IPS-18c (cell line): ENCODE data around the gene DDX23.
"Not testable (repeated sequence)": the region's sequence is repeated elsewhere in the genome, so short reads cannot be mapped to it uniquely, and the experiment has no call there.

ENCODE experiments used
- H3K4me3 ChIP-seq: 2 replicates; pipeline ENCODE4 v1.7.0; 2013; ENCODE audit warnings: low read depth, mild to moderate bottlenecking, low read length, moderate library complexity; ENCODE audit not compliant: insufficient read depth
- H3K9me3 ChIP-seq: one replicate; pipeline ENCODE4 v1.6.1; 2013; ENCODE audit warnings: mild to moderate bottlenecking, low read length, moderate library complexity; ENCODE audit not compliant: control insufficient read depth, insufficient read depth

DDX23 gene

GRCh38 chr12:48851883-48852733 lies at the start of gene DDX23:
TSS of gene DDX23 (minus strand) at chr12:48852163. CDS start at chr12:48845782, 6,381 bp downstream.
- H3K4me3 ChIP-seq = peak within 1 kb of the TSS; percentile 79

DNA sequence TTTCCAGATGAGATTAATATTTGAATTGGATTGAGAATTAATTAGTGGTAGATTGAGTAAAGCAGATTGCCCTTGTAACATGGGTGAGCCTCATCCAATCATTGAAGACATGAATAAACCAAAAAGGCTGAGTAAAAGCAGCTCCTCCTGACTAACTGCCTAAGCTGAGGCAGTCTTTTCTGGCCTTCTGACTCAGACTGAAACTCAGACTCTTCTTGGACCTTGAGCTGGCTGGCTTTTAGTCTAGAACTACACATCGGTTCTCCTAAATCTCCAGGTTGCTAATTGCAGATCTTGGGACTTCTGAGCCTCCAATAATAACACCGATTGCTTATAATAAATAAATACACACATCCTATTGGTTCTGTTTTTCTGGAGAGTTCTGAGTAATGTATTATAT lies 49.3 kb upstream of the DDX23 start:
- Histone ChIP-seq H3K9me3 (no peaks in the 10 kb centered on the region), H3K4me3 (no peak overlapping the region)

More at GRCh38 chr12:48851883-48852733, at the start of gene DDX23:
- no peaks in the 10 kb centered on the region for H3K9me3 ChIP-seq

GRCh38 chr12:48899651-48900050 lies 47.7 kb upstream of the DDX23 start:
- Histone ChIP-seq H3K9me3 (no peaks in the 10 kb centered on the region), H3K4me3 (no peak overlapping the region)

- Histone ChIP-seq H3K9me3 (no peaks in the 10 kb centered on the region), H3K4me3 (no peak overlapping the region)
These were observed 42.3 kb upstream of the DDX23 start for GRCh38 chr12:48894271-48894670.

DNA sequence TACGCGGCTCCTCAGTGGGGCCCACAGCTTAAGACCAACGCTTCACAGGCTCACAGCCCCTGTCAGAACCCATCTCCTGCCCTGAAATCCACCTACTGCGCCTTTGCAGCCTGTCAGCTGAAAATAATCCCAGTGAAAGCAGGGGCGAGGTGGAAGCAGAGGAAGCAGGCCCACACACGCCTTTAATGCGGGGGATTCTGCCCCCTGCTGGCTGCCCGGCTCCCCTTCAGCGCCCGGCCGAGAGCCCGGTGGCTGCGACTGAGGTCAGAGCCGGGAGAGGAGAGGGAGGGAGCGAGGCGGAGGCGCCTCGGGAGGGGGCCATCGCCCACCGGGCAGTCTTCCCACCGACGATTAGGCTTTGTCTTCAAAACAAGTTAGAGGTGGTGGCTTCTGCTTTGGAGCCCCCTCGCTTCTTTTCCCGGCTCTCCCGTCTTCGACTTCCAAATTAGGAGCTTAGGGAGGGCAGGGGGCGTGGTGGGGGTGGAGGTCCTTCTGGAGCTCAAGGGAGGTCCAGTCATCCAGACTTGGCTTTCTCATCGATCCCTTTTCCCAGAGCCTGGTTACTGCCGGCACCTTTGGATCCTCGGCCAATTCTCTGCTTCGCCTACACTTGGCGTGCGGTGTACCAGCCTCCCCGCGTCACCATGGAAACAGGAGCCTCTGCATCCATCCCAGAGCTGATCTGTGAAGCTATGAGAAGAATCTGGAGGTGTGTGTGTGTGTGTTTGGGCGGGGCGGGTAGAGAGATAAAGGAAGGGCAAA lies 38.9 kb upstream of the DDX23 start:
- Histone ChIP-seq H3K4me3 (peak overlapping the region; percentile 47; the same call in 1 of the 2 replicates), H3K9me3 (no peaks in the 10 kb centered on the region)

- Histone ChIP-seq H3K4me3 (no peak overlapping the region), H3K9me3 (no peaks in the 10 kb centered on the region)
These were observed 37.7 kb upstream of the DDX23 start for GRCh38 chr12:48889679-48890078.

- Histone ChIP-seq H3K4me3 (peak overlapping the region; percentile 5; the same call in 1 of the 2 replicates), H3K9me3 (no peaks in the 10 kb centered on the region)
These were observed 31.6 kb upstream of the DDX23 start for GRCh38 chr12:48883305-48884161.

- Histone ChIP-seq H3K9me3 (no peaks in the 10 kb centered on the region), H3K4me3 (no peak overlapping the region)
These were observed 31.0 kb upstream of the DDX23 start for GRCh38 chr12:48882972-48883304.

DNA sequence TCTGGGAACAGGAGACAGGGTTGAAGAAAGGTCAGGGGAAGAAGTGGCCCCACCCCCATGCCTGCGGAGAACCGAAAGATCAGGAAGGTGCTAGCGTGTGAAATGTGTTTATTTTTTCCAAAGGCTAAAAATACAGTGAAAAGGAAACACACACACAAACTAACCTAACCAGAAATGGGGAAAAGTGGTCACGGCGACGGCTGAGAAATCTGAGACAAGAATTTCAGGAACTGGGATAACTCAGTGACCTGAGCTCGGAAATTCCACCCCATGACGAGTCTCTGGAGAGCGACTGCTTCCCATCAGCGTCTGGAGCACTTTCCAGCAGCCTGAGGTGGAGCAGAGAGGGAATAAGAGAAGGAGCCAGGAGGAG lies 30.3 kb upstream of the DDX23 start:
- H3K9me3 ChIP-seq = no peaks in the 10 kb centered on the region
- peak overlapping the region; percentile 34; the same call in 1 of the 2 replicates for H3K4me3 ChIP-seq

- Histone ChIP-seq H3K4me3 (no peak overlapping the region; the same call in 1 of the 2 replicates), H3K9me3 (no peaks in the 10 kb centered on the region)
These were observed 29.8 kb upstream of the DDX23 start for GRCh38 chr12:48881686-48882314.

DNA sequence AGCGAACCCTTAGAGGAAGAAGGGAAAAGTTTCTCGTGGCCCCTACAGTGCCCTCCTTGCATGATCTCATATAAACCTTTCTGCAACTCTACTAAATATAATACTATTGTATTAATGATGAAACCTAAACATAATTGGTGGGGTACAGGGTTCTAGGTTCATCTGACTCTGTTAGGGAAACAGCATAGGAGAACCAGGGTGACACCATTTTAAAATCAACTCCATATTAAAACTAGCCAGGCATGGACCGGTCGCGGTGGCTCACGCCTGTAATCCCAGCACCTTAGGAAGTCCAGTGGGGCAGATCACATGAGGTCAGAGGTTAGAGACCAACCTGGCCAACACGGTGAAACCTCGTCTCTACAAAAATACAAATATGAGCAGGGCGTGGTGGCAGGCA lies 28.7 kb upstream of the DDX23 start:
- Histone ChIP-seq H3K4me3 (no peak overlapping the region), H3K9me3 (no peaks in the 10 kb centered on the region)

- Histone ChIP-seq H3K9me3 (no peaks in the 10 kb centered on the region), H3K4me3 (no peak overlapping the region)
These were observed 26.6 kb upstream of the DDX23 start for GRCh38 chr12:48878548-48878947.

- H3K9me3 ChIP-seq = no peaks in the 10 kb centered on the region
These were observed 24.1 kb upstream of the DDX23 start for GRCh38 chr12:48875944-48876515.

DNA sequence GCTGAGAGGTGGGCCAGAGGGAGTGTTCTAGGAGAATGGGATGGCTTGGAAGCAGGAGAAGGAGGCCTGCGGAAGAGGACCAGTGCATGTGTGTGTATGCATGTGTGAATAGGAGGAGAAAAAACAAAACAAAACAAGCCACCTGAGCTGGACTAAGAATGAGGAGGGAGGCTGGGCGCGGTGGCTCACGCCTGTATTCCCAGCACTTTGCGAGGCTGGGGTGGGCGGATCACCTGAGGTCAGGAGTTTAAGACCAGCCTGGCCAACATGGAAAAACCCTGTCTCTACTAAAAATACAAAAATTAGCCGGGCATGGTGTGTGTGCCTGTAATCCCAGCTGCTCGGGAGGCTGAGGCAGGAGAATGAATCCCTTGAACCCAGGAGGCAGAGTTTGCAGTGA lies 21.6 kb upstream of the DDX23 start:
- H3K9me3 ChIP-seq = not testable (repeated sequence)

More at GRCh38 chr12:48875944-48876515, 24.1 kb upstream of the DDX23 start:
- H3K4me3 ChIP-seq = no peak overlapping the region

GRCh38 chr12:48873096-48873495 lies 21.1 kb upstream of the DDX23 start:
- Histone ChIP-seq H3K4me3 (no peak overlapping the region), H3K9me3 (no peaks in the 10 kb centered on the region)

More for the DNA sequence above, 21.6 kb upstream of the DDX23 start:
- H3K4me3 ChIP-seq = not testable (repeated sequence)

GRCh38 chr12:48869191-48869590 lies 17.2 kb upstream of the DDX23 start:
- Histone ChIP-seq H3K9me3 (no peaks in the 10 kb centered on the region), H3K4me3 (no peak overlapping the region)

DNA sequence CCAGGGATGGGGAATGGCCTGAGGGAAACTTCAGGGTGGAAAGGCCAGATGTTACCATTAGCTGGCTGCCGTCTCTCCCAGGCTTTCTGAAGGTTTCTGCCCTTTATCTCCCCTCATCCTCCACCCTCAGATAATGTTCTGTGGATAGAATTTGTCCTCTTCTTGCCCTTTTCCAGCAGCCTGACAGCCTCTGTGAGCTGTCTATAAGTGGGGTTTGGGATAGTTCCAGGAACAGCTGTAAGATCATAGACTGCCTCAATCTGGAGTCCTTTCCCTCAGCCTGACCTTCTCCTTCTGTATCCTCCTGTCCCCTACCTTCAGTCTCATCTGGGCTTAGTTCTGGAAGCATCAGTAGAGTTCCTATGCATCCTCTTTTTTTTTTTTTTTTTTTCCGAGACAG lies 16.5 kb upstream of the DDX23 start:
- no peaks in the 10 kb centered on the region for H3K9me3 ChIP-seq

More for the DNA sequence above, 16.5 kb upstream of the DDX23 start:
- H3K4me3 ChIP-seq = no peak overlapping the region
